Neural cell (in vitro differentiated cells): ENCODE data around the gene ZNF200. TPM values are rescaled to one million over a fixed set of nuclear protein-coding genes. Genes with fewer than 3 reads are reported as not detected.

Source experiments
- H2AFZ ChIP-seq: fragments of 200-600, 300-800 bp; sonication (generic), shearing (Covaris generic); 2 replicates; pipeline ENCODE4 v1.6.0; 2014; ENCODE audit warnings: low read depth, mild to moderate bottlenecking, antibody characterized with exemption, low read length, moderate library complexity
- H3F3A ChIP-seq: fragments of 200-600 bp; shearing (Covaris generic); 2 replicates; pipeline ENCODE4 v1.6.1; 2016; ENCODE audit warnings: mild to moderate bottlenecking, moderate library complexity, mixed read lengths, antibody characterized with exemption, low read length; ENCODE audit not compliant: insufficient read depth, poor library complexity, severe bottlenecking
- H3K27ac ChIP-seq: fragments of 200-600, 300-800 bp; sonication (generic), shearing (Covaris generic); 2 replicates; pipeline ENCODE4 v1.5.1; 2014; ENCODE audit warnings: mild to moderate bottlenecking, low read length, moderate library complexity
- H3K27me3 ChIP-seq: fragments of 300-800, 200-600 bp; sonication (generic), shearing (Covaris generic); 2 replicates; pipeline ENCODE4 v1.6.0; 2014; ENCODE audit warnings: mild to moderate bottlenecking, low read depth, low read length, moderate library complexity; ENCODE audit not compliant: insufficient read depth
- H3K36me3 ChIP-seq: fragments of 300-800, 200-600 bp; sonication (generic), shearing (Covaris generic); 2 replicates; pipeline ENCODE4 v1.5.1; 2014; ENCODE audit warnings: mild to moderate bottlenecking, antibody characterized with exemption, low read length, moderate library complexity; ENCODE audit not compliant: insufficient read depth
- H3K4me2 ChIP-seq: fragments of 300-800, 200-600 bp; sonication (generic), shearing (Covaris generic); 2 replicates; pipeline ENCODE4 v1.6.0; 2014; ENCODE audit warnings: mild to moderate bottlenecking, low read length
- H3K4me3 ChIP-seq: fragments of 300-800, 200-600 bp; sonication (generic), shearing (Covaris generic); 2 replicates; pipeline ENCODE4 v1.5.1; 2014; ENCODE audit warnings: mild to moderate bottlenecking, low read length, moderate library complexity
- H3K79me2 ChIP-seq: fragments of 200-600 bp; shearing (Covaris generic); replicated peaks from 2 replicates; pipeline ENCODE4 v1.6.0; 2014; ENCODE audit warnings: mild to moderate bottlenecking, low read length, moderate library complexity; ENCODE audit not compliant: insufficient read depth
- H3K9ac ChIP-seq: fragments of 300-800, 200-600 bp; sonication (generic), shearing (Covaris generic); 2 replicates; pipeline ENCODE4 v1.6.1; 2016; ENCODE audit warnings: mild to moderate bottlenecking, low read length, mixed read lengths
- H3K9me2 ChIP-seq: fragments of 200-600 bp; shearing (Covaris generic); 2 replicates; pipeline ENCODE4 v1.6.1; 2016; ENCODE audit warnings: mild to moderate bottlenecking, low read length, mixed read lengths; ENCODE audit not compliant: insufficient read depth
- H3K9me3 ChIP-seq: fragments of 200-600, 300-800 bp; sonication (generic), shearing (Covaris generic); 2 replicates; pipeline ENCODE4 v1.6.1; 2016; ENCODE audit warnings: mild to moderate bottlenecking, mixed run types, low read length, moderate library complexity, mixed read lengths
- H4K20me1 ChIP-seq: fragments of 200-600 bp; shearing (Covaris generic); 2 replicates; pipeline ENCODE4 v1.6.1; 2016; ENCODE audit warnings: mild to moderate bottlenecking, mixed run types; ENCODE audit not compliant: insufficient read depth
- EP300 ChIP-seq: fragments of 450-650 bp; conservative IDR thresholded peaks from 2 replicates; pipeline ENCODE4 v1.6.1; 2014; ENCODE audit warnings: antibody characterized with exemption, mild to moderate bottlenecking, moderate library complexity; ENCODE audit not compliant: poor library complexity, severe bottlenecking
- EZH2 ChIP-seq: fragments of 200-600, 300-800 bp; shearing (Covaris generic), sonication (generic); IDR thresholded peaks from 2 replicates; pipeline ENCODE4 v1.6.1; 2014; ENCODE audit warnings: antibody characterized with exemption, low read length, borderline replicate concordance, mild to moderate bottlenecking; ENCODE audit not compliant: insufficient read depth, poor library complexity, severe bottlenecking
- MXI1 ChIP-seq: fragments of 450-650 bp; conservative IDR thresholded peaks from 2 replicates; pipeline ENCODE4 v1.6.1; 2014; ENCODE audit warnings: antibody characterized with exemption, mild to moderate bottlenecking; ENCODE audit not compliant: poor library complexity, severe bottlenecking
- POLR2AphosphoS5 ChIP-seq: IDR thresholded peaks from 2 replicates; pipeline ENCODE4 v1.6.1; 2012
- RAD21 ChIP-seq: fragments of 450-650 bp; conservative IDR thresholded peaks from 2 replicates; pipeline ENCODE4 v1.6.1; 2014; ENCODE audit warnings: antibody characterized with exemption, mild to moderate bottlenecking, moderate library complexity
- SMC3 ChIP-seq: fragments of 450-650 bp; conservative IDR thresholded peaks from 2 replicates; pipeline ENCODE4 v1.6.1; 2014; ENCODE audit warnings: antibody characterized with exemption, mild to moderate bottlenecking, moderate library complexity; ENCODE audit not compliant: poor library complexity
- TAF1 ChIP-seq: IDR thresholded peaks from 2 replicates; pipeline ENCODE4 v1.6.1; 2012; ENCODE audit warnings: low read depth
- polyA plus RNA-seq: library from polyadenylated mRNA; depleted of rRNA; stranded (reverse); fragments of >200 nt; gene quantifications from 2 replicates; pipeline ENCODE4 v1.2.3, GENCODE V29; 2014
- TF ChIP-seq, protein P1 (sequence below): IDR thresholded peaks from 2 replicates; pipeline ENCODE4 v1.6.1; 2012; ENCODE audit warnings: borderline replicate concordance
- TF ChIP-seq, protein P2 (sequence below): fragments of 450-650 bp; IDR thresholded peaks from 2 replicates; pipeline ENCODE4 v1.5.1; 2014; ENCODE audit warnings: antibody characterized with exemption, mild to moderate bottlenecking, moderate library complexity; ENCODE audit not compliant: poor library complexity, severe bottlenecking

The ZNF200 gene
- polyA plus RNA-seq, 1 donor from 2014 or later = 20.8 TPM

- TF ChIP-seq, protein P1, sequence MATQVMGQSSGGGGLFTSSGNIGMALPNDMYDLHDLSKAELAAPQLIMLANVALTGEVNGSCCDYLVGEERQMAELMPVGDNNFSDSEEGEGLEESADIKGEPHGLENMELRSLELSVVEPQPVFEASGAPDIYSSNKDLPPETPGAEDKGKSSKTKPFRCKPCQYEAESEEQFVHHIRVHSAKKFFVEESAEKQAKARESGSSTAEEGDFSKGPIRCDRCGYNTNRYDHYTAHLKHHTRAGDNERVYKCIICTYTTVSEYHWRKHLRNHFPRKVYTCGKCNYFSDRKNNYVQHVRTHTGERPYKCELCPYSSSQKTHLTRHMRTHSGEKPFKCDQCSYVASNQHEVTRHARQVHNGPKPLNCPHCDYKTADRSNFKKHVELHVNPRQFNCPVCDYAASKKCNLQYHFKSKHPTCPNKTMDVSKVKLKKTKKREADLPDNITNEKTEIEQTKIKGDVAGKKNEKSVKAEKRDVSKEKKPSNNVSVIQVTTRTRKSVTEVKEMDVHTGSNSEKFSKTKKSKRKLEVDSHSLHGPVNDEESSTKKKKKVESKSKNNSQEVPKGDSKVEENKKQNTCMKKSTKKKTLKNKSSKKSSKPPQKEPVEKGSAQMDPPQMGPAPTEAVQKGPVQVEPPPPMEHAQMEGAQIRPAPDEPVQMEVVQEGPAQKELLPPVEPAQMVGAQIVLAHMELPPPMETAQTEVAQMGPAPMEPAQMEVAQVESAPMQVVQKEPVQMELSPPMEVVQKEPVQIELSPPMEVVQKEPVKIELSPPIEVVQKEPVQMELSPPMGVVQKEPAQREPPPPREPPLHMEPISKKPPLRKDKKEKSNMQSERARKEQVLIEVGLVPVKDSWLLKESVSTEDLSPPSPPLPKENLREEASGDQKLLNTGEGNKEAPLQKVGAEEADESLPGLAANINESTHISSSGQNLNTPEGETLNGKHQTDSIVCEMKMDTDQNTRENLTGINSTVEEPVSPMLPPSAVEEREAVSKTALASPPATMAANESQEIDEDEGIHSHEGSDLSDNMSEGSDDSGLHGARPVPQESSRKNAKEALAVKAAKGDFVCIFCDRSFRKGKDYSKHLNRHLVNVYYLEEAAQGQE = peak; percentile 17
- no peak for TF ChIP-seq SMC3
These were observed 46.9 kb downstream of the ZNF200 start, which contains the start of gene OR1F1 (continued) for GRCh38 chr16:3187798-3188674.

DNA sequence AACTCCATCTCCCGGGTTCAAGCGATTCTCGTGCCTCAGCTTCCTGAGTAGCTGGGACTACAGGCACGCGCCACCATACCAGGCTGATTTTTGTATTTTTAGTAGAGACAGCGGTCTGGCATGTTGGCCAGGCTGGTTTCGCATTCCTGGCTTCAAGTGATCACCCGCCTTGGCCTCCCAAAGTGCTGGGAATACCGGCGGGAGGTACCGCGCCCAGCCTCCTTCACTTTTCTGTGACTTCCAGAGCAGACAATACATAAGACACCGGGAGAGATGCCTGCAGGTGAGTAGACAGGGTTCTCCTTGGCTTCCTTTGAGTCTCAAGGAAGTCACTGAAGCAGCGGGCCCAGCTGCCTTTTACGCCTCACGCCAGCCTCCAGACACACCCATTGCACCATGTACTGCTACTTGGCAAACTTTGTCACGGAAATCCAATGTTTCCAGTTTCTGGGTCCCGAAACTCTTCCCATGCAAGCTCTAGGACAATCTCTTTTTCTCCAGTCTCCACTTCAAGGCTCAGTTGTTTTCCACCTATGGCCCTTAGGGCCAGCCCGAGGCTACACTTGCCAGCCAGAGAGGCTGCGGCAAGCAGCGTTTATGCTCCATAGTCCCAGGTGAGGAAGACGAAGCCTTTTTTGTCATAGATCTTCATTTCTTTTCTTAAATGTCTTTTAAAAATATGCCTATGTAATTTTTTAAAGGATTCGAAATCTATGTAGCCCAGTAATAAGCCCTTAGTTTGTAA, 47.8 kb downstream of the ZNF200 start:
- Histone ChIP-seq H3K9me2 (no peaks in the 10 kb centered on the region), H3K4me2 (peak overlapping the region; percentile 51), H3K27me3 (peaks cover 96% of the 10 kb centered on the region), H3F3A (no peaks in the 10 kb centered on the region), H3K4me3 (peak overlapping the region; percentile 89), H3K36me3 (no peaks in the 10 kb centered on the region), H3K27ac (peak overlapping the region; percentile 20), H2AFZ (no peak overlapping the region), H3K9ac (no peak overlapping the region), H3K79me2 (no peaks in the 10 kb centered on the region), H4K20me1 (no peaks in the 10 kb centered on the region), H3K9me3 (no peaks in the 10 kb centered on the region)
- TF ChIP-seq TAF1 (no peak), MXI1 (no peak), EZH2 (no peak), EP300 (no peak), RAD21 (no peak), POLR2AphosphoS5 (no peak), SMC3 (no peak)
- TF ChIP-seq, protein P2, sequence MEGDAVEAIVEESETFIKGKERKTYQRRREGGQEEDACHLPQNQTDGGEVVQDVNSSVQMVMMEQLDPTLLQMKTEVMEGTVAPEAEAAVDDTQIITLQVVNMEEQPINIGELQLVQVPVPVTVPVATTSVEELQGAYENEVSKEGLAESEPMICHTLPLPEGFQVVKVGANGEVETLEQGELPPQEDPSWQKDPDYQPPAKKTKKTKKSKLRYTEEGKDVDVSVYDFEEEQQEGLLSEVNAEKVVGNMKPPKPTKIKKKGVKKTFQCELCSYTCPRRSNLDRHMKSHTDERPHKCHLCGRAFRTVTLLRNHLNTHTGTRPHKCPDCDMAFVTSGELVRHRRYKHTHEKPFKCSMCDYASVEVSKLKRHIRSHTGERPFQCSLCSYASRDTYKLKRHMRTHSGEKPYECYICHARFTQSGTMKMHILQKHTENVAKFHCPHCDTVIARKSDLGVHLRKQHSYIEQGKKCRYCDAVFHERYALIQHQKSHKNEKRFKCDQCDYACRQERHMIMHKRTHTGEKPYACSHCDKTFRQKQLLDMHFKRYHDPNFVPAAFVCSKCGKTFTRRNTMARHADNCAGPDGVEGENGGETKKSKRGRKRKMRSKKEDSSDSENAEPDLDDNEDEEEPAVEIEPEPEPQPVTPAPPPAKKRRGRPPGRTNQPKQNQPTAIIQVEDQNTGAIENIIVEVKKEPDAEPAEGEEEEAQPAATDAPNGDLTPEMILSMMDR = no peak
- TF ChIP-seq, protein P1 = no peak
